ENCODE results near the gene REXO5. TPM values are rescaled to one million over a fixed set of nuclear protein-coding genes. Genes with fewer than 3 reads are reported as not detected.
A peak's percentile ranks its signal among the peaks of the same experiment; 100 is the strongest.

REXO5 gene
- total RNA-seq, 4 donors from 2014 or later: 1.5 to 5.9 (median 4.1) TPM

DNA sequence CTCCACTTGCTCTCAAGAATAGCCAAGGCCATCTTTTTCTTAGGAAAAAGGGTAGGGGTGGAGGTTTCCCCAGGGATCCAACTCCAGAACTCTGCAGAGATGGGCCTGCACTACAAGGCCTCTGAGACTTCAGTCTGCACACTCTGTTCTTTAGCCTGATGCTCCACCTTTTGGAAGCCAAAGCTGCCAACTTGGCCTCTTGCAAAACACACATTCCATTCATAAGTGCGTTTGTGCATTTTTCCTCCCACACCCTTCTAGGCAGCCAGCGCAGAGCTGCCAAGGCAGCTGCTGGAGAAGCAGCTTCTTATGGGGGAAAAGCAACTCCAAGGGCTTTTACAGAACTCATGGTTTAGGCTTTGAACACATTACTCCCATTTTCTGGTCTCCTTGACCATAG is 45.3 kb downstream of the REXO5 start:
- Histone ChIP-seq H3K36me3 (peaks cover 0 to 17% (median 0%) of the 10 kb centered on the region in 3 donors), H3K27ac (peak overlapping the region; percentile 70 to 94 (median 86)), H3K9me3 (no peaks in the 10 kb centered on the region), H3K4me3 (no peak overlapping the region), H3K27me3 (no peaks in the 10 kb centered on the region), H3K4me1 (peaks cover 0 to 64% (median 37%) of the 10 kb centered on the region in 4 donors)
- TF ChIP-seq CTCF (IDR thresholded peaks at IDR 0.05) (peak in 1 of 5 experiments; percentile 24), POLR2A (IDR thresholded peaks at IDR 0.05) (peak; percentile 37 to 59), EP300 (IDR thresholded peaks at IDR 0.05) (peak; percentile 87 to 99)
- DNase-seq (ENCODE audit: low spot score in 2 of 2): peak; percentile 72 to 82
- WGBS, 2 donors: 7 to 14% methylated on average over 2 of the region's 2 CpGs

GRCh38 chr16:20853143-20853542 is 46.8 kb downstream of the REXO5 start:
- Histone ChIP-seq H3K27me3 (no peaks in the 10 kb centered on the region), H3K36me3 (peaks cover 0 to 19% (median 0%) of the 10 kb centered on the region in 3 donors), H3K4me3 (no peak overlapping the region), H3K27ac (peak overlapping the region; percentile 49 to 92 (median 80)), H3K4me1 (peaks cover 0 to 80% (median 43%) of the 10 kb centered on the region in 4 donors), H3K9me3 (no peaks in the 10 kb centered on the region)
- no peak for DNase-seq (ENCODE audit: low spot score in 2 of 2)
- WGBS, 2 donors: 84 to 90% methylated on average over 5 of the region's 5 CpGs
- TF ChIP-seq CTCF (IDR thresholded peaks at IDR 0.05) (no peak), EP300 (IDR thresholded peaks at IDR 0.05) (no peak), POLR2A (IDR thresholded peaks at IDR 0.05) (no peak)

GRCh38 chr16:20853981-20854620 is 47.8 kb downstream of the REXO5 start:
- no peak for TF ChIP-seq CTCF (IDR thresholded peaks at IDR 0.05)
- TF ChIP-seq POLR2A (IDR thresholded peaks at IDR 0.05): no peak
- no peak for TF ChIP-seq EP300 (IDR thresholded peaks at IDR 0.05)
- no peak for DNase-seq (ENCODE audit: low spot score in 2 of 2)
- no peaks in the 10 kb centered on the region for H3K9me3 ChIP-seq
- peak overlapping the region in 3 of 4 donors; percentile 70 to 92 (median 89) for H3K27ac ChIP-seq
- WGBS, 2 donors: 81 to 89% methylated on average over 3 of the region's 3 CpGs
- H3K27me3 ChIP-seq: no peaks in the 10 kb centered on the region
- peaks cover 0 to 20% (median 0%) of the 10 kb centered on the region in 3 donors for H3K36me3 ChIP-seq
- H3K4me1 ChIP-seq: peaks cover 0 to 83% (median 43%) of the 10 kb centered on the region in 4 donors
- no peak overlapping the region for H3K4me3 ChIP-seq

GRCh38 chr16:20854963-20855362 is 48.6 kb downstream of the REXO5 start:
- Histone ChIP-seq H3K27ac (peak overlapping the region in 1 of 4 donors; percentile 92), H3K9me3 (no peaks in the 10 kb centered on the region), H3K27me3 (no peaks in the 10 kb centered on the region), H3K4me1 (peaks cover 0 to 86% (median 47%) of the 10 kb centered on the region in 4 donors), H3K4me3 (no peak overlapping the region), H3K36me3 (peaks cover 0 to 28% (median 0%) of the 10 kb centered on the region in 3 donors)
- DNase-seq (ENCODE audit: low spot score in 2 of 2): no peak
- 90 to 92% methylated on average over 2 of the region's 2 CpGs for WGBS, 2 donors
- TF ChIP-seq CTCF (IDR thresholded peaks at IDR 0.05) (no peak), POLR2A (IDR thresholded peaks at IDR 0.05) (no peak), EP300 (IDR thresholded peaks at IDR 0.05) (no peak)

GRCh38 chr16:20857281-20857680 is 51.0 kb downstream of the REXO5 start:
- peak overlapping the region in 2 of 4 donors; percentile 57 to 65 for H3K27ac ChIP-seq
- H3K4me1 ChIP-seq: peaks cover 3 to 80% (median 37%) of the 10 kb centered on the region in 4 donors
- no peaks in the 10 kb centered on the region for H3K27me3 ChIP-seq
- H3K4me3 ChIP-seq: no peak overlapping the region
- H3K36me3 ChIP-seq: peaks cover 0 to 51% (median 0%) of the 10 kb centered on the region in 3 donors
- TF ChIP-seq POLR2A (IDR thresholded peaks at IDR 0.05): no peak
- TF ChIP-seq CTCF (IDR thresholded peaks at IDR 0.05): no peak
- no peak for TF ChIP-seq EP300 (IDR thresholded peaks at IDR 0.05)
- H3K9me3 ChIP-seq: no peaks in the 10 kb centered on the region
- DNase-seq (ENCODE audit: low spot score in 2 of 2): no peak
- WGBS, 2 donors: 64 to 69% methylated on average over 2 of the region's 2 CpGs
